ENCODE data around the gene SEPTIN6. TPM values are rescaled to one million over a fixed set of nuclear protein-coding genes. Genes with fewer than 3 reads are reported as not detected.

SEPTIN6 gene
- polyA plus RNA-seq (ENCODE audit: insufficient read length in 3 of 3): 10 to 100 TPM; 58.8 to 68.5 (median 67.9) TPM

DNA sequence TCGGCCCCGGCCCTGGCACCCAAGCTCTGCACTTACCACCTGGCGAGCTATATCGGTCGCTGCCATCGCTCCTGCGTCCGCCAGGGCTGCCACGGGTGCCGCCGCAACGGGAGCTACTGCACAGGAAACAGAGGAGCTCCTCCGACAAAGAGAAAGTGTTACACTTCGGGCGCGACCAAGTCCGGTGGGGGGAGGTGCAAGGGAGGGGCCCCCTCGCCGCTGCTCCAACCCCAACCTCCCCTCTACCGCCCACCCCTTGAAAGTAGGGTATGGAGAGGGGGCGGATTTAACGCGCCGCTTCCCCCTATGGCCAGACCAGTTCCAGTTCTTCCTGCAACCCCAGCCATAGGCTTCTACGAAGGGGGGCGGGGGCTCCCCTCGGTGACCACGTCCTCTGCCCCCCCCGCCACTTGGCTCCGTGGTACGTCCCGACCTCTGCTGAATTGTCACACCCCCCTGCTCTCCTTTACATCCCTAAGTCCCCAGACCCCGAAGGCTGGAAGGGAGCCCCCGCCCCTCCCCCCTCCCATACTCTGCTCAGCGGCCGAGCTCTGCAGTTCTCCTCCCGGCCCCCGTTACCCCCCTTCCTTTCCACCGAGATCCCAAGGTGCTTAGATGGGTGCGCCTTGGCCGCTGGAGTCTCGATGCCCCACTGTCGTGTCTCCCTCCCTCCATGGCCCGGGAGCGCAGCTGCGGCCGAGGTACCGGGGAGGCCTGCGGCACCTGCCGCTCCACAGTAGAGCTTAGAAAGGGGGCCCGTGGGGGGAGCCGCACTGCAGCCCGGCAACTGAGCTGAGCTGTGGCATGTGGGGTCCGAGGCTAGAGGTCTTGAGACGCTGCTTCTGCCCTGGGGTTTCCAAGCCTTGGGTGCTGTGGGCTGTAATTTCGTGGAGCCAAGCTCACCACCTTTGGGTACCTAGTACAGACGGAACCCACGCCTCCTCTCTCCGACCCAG is at the start of gene SEPTIN6:
SEPTIN6 (minus strand) TSS at position 129 of the 956 bp plus-strand sequence; CDS start at position 66, 63 bp downstream.
- DNase-seq (ENCODE audit: low read depth in 3 of 3, low spot score in 2 of 3): no peak

DNA sequence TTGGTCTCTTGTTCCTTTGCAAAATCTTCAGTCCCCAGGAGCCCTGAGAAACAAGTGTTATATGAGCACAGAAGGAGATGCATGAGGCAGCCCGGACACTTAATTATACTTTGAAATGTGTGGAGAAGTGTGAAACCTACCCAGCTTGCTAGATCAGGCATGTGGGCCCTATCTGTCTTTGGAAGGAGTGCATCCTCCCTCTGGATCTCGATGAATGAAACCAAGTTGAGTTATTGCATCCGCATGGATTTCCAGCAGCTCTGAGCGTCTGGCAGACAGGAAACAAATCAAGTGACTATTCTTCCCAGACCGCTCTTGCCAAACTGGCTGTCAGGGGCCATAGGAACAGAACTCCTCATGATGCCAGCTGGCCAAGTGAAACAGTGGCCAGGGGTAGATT is 45.8 kb upstream of the SEPTIN6 start:
- no peak for DNase-seq (ENCODE audit: low read depth in 3 of 3, low spot score in 2 of 3)

DNA sequence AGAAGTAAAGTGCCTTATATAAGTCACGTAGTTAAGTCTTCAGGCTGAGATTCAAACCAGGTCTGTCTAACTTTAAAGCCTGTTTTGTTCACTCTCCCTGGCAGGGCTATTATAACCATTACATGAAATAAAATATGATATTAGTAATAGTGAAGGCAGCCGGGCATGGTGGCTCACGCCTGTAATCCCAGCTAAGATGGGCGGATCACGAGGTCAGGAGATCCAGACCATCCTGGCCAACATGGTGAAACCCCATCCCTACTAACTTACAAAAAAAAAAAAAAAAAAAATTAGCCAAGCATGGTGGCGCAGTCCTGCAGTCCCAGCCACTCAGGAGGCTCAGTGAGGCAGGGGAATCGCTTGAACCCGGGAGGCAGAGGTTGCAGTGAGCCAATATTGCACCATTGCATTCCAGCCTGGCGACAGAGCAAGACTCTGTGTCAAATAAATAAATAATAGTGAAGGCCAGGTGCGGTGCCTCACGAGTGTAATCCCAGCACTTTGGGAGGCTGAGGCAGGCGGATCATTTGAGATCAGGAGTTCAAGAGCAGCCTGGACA is 43.3 kb upstream of the SEPTIN6 start:
- no peak for DNase-seq (ENCODE audit: low read depth in 3 of 3, low spot score in 2 of 3)

DNA sequence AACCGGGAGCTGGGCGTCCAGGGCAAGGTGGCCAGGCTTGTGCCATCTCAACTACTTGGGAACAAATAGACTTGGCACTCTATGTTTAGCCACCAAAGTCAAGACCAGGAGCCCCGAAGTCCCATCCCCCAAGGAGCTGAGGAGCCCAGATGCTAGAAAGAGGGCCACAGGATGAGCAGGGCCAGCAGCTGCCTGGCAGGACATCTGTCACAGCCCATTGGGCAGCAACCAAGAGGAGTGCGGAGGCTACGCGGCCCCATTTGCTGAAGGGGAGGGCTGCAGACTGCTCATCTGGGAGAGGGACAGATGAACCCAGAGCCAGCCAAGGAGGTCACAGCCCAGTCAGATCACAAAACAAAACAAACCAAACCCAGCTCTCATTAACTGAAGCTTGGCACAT is 42.5 kb upstream of the SEPTIN6 start:
- DNase-seq (ENCODE audit: low read depth in 3 of 3, low spot score in 2 of 3): no peak

DNA sequence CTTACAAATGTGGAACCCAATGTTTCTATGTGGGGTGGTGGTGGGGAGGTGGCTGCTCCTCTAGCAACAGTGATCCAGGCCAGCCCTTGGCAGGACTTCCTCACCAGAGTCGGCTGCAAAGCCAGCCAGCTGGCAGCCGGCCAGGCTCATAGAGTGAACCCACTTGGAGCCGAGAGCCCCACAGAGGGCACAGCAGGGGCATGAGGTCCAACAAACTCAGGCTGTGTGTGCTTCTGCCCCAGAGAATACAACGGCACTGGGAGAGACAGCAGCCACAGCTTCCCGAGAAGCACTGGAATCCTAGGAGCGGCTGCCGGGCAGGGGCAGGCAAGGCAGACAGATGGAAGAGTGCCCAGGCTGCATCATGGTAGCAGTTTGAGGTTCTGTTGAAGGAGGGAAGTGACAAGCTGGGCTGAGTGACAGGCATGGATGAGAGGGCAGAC is 42.0 kb upstream of the SEPTIN6 start:
- no peak for DNase-seq (ENCODE audit: low read depth in 3 of 3, low spot score in 2 of 3)

DNA sequence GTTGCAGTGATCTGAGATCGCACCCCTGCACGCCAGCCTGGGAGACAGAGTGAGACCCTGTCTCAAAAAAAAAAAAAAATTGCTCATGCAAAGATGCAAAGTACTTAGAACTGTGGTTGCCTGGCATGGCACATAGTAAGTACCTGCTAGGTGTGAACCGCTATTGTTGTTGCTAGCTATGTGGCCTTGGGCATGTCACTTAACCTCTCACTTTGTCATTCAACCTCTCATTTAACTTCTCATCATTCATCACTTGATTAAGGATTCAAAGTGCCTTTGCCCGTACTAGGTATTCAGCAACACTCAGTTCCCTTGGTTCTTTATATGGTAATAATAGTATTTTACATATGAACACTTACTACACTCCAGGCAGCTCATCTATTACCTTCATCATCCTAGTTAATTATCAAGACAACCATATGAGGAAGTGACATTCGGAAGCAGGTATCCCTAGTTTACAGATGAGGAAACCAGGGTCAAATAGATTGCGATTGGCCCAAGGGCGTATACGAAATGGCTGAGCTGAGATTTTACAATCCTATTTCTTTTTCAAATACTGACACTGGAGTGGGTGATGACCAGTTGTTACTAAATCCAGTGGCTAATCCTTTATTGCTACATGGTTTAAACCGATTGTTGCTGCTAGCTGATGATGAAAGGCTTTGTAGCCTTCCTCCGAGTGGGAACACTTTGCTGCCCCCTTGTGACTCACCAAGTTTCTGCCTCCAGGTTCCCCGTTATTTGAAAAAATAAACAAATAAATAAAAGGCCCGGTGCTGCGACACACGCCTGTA is 36.6 kb upstream of the SEPTIN6 start:
- no peak for DNase-seq (ENCODE audit: low read depth in 3 of 3, low spot score in 2 of 3)

DNA sequence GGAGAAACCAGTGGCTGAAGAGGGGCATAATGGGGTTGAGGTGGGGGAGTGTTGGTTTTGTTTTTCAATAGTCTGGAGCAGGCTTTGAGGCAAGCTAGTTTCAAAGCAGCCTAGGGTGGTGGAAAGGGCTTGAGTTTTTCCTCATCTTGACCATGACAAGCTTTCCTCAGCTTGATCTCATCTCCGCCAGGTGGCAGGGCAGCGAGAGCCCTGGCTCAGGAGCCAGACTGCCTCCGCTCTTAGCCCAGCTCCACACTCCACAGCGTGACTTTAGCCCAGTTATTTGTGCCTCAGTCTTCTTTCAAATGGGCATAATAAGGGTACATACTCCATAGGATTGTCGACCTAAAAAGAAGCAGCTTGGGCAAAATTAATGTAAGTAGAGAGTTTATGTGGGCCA is 35.5 kb upstream of the SEPTIN6 start:
- DNase-seq (ENCODE audit: low read depth in 3 of 3, low spot score in 2 of 3): no peak

DNA sequence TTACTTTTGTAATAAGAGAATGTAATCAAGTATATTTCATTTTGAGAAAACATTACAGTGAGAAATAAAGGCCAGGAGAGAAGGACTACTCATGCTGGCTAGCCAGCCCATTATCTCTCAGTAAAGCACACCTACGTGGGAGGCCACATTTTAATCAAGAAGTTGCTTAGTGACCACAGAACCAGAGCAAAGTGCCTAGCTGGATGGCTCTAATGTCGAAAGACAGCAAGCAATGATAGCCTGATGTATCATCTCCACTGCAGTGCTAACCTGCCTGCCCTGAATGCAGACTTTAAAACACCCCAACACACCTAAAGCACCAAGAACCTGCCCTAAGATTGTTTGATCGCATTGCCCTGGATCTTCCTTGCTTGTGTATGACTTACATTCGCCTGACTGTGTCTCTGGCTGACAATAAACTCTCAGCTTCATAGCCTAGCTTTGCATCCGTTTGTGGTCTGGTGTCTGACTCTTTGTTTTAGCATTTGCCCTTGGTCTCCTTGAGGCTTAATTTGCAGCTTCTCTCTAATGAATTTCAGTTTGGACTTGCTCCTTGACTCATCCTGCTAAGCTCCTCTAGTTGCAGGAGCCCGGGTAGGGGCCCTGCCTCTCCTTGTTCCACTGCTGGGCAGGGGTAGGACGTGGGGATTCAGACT is 34.1 kb upstream of the SEPTIN6 start:
- DNase-seq (ENCODE audit: low read depth in 3 of 3, low spot score in 2 of 3): no peak

DNA sequence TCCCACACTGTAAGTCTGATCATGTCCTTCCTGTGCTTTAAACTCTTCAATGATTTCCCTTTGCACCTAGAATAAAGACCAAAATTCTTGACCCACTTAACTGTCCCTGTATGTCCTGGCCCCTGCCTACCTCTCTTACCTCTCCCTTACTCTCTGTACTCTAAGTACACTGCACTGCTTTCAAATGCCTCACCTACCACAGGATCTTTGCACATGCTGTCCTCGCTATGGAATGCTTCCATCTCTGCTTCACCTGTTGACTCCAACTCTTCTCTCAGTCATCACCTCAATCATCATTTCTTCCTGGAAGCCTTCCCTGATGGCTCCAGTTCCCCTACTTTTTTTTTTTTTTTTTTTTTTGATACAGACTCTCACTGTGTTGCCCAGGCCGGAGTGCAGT is 29.0 kb upstream of the SEPTIN6 start:
- no peak for DNase-seq (ENCODE audit: low read depth in 3 of 3, low spot score in 2 of 3)

DNA sequence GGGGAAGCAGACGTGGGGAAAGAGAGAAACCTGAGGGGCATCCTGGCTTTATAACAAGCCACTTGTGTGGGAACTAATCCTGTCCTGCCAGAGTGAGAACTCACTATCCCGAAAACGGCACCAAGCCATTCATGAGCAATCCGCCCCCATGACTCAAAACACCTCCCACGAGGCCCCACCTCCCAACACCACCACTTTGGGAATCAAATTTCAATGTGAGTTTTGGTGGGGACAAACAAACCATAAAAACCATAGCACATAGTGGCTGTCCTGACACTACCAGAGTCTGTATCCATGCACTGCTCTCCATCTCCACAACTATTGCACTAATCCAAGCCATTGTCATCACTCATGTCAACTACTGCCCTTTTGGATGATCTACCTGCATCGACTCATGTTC is 28.5 kb upstream of the SEPTIN6 start:
- no peak for DNase-seq (ENCODE audit: low read depth in 3 of 3, low spot score in 2 of 3)

DNA sequence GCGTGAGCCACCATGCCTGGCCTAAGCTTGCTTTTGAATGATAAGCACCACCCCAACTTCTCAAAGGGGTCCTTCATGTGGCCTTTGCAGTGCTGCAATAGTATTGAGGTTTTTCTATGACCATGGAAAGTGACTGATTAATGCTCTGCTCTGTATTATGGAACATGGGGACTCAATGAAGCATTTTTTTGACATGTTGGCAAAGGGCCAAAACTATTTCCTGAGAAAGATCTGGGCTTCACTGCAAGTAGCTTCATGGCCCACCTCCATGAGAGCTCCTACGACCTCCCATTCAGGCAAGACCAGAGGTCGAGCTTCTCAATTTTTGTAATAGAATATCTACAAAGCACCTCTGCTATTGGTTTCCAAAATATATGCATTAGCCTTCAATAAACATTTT is 16.7 kb upstream of the SEPTIN6 start:
- DNase-seq (ENCODE audit: low read depth in 3 of 3, low spot score in 2 of 3): no peak

DNA sequence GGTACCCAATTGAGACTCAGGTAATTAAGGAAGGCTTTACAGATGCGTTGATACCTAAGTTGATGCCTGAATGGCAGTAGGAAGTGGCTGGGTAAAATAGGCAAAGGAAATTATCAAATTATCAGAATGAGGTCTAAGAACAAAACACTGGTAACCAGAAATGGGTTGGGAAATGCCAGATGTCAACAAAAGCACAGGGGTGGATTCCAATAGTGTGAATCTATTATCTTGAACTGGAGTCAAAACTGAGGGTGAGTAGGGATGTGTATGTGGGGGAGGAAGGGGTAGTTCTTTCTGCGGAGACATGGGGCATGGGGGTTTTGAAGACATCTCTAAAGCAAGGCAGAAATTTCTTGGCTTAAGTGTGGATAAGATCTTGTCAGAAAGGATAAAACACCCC is 16.0 kb upstream of the SEPTIN6 start:
- DNase-seq (ENCODE audit: low read depth in 3 of 3, low spot score in 2 of 3): no peak

DNA sequence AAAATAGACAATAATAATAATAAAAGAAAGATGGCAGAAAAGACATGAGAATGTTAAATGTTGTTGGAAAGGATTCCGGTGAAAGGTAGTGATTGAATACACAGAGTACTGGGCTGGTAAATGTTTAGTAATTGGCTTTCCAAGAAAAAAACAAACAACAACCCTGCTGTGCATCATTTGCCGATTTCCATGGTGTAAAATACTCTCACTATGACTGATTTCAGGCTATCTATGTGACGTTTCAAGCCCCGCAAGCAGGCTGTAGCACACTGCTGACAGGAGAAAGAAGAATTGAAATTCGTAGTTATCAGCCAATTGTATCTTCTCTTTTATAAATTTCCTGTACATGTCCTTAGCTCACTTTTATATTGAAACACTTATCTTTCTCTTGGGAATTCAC is 13.6 kb upstream of the SEPTIN6 start:
- no peak for DNase-seq (ENCODE audit: low read depth in 3 of 3, low spot score in 2 of 3)

DNA sequence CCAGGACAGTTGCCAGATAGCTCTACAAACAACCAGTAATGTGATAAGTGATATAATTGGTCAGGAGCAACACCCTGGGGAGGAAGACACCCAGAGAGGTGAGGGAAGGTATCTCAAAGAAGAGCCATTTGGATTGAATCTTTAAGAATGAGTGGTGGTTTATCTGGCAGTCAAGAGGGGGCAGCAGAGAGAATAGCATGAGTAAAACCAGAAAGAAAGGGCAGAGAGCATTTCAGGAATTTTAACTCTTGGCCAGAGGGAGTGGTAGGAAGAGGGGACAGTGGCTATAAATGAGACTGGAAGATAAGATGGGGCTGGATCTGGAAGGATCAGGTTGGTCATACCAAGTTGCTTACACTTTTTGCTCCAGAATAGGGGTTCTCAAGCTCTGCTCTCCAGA is 5.9 kb upstream of the SEPTIN6 start:
- no peak for DNase-seq (ENCODE audit: low read depth in 3 of 3, low spot score in 2 of 3)

DNA sequence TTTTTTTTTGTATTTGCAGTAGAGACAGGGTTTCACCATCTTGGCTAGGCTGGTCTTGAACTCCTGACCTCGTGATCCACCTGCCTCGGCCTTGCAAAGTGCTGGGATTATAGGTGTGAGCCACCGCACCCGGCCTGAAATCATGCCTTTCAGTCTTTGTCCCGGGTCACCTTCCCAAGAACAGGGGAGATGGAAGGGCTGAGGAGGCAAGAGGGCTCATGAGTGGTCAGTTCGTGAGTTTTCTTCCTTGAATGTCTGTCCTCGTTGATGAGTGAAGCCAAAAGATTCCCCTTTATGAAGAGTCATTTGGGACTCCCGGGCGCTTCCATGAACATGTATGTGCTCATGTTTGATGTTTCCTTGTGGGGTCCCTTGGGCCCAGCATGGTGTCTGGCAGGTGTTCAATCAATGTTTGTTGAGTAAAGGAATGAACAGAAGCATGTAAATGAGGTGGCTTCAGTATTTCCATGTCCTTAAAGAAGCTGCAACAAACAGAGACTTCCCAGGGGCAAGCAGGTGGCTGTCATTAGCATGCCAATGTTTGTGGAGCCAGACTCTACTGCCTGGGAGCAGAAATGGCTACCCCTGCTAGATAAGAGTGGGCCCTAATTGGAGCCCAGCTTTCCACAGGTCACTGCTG is 3.4 kb upstream of the SEPTIN6 start:
- DNase-seq (ENCODE audit: low read depth in 3 of 3, low spot score in 2 of 3): no peak

DNA sequence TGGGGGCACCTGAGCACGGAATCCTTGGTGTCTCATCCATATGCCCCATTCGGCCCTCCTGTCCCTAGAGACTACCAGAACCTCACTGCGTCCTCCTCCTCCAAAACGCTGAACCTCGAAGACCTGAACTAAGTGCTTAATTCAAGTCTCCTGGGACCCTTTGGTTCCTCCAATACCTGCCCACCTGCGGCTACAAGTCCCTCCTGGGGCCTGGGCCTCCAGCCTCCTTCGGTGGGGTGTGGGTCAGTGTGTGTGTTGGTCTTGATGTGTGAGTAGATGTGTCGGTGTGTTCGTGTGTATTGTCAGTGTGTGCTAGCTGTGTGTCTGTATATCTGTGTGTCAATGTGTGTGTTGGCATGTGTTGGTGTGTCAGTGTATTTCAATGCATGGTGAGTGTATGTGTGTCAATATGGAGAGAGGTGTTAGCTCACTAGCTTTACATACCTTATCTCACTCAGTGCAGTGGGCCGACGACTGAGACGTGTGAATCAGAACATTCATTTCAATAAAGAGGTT is 2.6 kb upstream of the SEPTIN6 start:
- DNase-seq (ENCODE audit: low read depth in 3 of 3, low spot score in 2 of 3): no peak

DNA sequence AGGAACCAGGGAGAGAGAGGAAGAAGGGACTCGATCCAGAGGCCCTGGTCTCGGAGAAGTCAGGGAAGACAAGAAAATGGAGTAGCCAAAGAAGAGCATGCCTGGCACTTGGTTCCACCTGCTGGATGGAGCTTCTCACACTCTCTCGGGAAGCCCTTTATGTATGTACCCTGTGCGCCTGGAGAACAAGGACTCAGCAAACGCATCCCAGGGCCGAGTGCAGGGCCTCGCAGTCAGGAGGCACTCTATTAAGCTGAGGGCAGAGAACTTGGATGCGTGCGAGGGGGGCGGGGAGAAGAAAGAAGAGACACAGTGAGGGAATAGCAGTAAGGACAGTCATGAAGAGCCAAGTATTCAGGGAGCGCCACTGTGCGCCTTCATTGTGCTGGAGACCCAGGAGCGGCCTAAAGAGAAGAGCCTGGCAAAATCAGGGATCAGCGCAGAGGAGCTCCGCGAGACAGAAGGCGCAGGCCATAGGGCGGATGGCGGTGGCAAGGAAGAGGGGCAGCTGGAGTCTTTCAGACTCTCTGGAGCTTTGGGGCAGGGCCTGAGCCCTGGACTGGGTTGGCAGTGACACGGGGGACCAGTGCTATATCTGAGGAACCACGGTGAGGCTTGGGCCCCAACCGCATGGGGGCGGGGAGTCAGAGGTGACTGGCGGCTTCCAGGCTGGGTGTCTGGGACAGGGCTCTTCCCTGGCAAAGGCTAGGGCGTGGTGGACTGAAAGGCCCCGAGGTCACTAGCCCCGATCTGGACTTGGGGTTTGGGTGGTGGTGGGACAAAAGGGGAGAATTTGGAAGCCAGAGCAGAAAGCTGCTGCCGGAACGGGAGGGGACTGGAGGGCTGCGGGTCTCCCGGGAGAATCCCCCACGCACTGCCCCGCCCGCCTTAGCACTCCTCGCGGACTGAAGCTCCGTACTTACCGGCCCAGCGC is 1.9 kb upstream of the SEPTIN6 start:
- no peak for DNase-seq (ENCODE audit: low read depth in 3 of 3, low spot score in 2 of 3)

DNA sequence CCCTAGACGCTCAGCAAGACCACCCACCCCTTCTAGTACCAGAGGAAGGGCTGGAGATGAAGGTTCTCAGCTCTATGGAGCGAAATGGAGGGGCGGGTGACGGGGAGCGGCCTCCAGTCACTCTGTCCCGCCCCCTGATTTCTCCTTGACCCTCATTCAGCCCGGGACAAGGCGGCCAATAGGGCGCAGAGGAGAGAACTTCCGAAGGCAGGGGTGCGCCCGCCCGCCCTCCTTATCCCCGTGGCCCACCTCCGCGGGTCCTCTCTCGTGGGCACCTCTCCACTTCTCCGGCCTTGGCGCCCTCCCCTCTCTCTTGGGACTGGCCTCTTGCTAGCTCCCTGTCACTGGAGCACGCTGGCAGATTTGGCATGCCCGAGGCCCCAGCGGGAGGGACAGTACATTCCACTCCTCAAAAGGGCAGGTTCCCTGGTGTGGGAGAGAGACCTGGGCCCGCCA is 1.1 kb upstream of the SEPTIN6 start:
- no peak for DNase-seq (ENCODE audit: low read depth in 3 of 3, low spot score in 2 of 3)

Data from right renal cortex interstitium (tissue), 3 donors.